ENCODE data around the gene SSBP3. TPM values are rescaled to one million over a fixed set of nuclear protein-coding genes. Genes with fewer than 3 reads are reported as not detected.
"Not testable (repeated sequence)": the region's sequence is repeated elsewhere in the genome, so short reads cannot be mapped to it uniquely, and the experiment has no call there.

The SSBP3 gene
- total RNA-seq, 2 donors from 2014 or later: 59.0 to 92.1 TPM

DNA sequence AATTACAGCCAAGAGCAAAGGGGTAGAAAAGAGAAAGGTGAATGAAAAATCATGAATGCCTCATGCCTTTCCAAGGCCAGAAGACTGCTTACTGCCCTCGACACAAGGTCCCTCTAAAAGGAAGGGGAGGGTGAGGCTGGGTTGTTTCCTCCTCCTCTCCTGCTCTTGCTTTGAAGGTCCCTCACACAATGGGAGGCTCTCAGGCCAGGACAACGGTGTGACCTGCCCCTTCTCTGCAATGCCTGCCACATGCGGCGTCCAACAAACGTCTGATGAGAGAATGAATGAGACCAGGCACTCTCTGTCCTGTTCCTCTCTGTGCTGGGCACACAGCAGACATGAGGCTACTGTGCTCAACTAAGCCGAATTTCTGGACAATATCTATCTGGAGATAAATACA lies 51.3 kb downstream of the SSBP3 start:
- H3K4me3 Mint-ChIP-seq: no peak overlapping the region
- DNase-seq (ENCODE audit: low spot score): no peak
- H3K27me3 Mint-ChIP-seq: no peaks in the 10 kb centered on the region
- no peaks in the 10 kb centered on the region for H3K9me3 Mint-ChIP-seq
- no peak for ATAC-seq
- peak overlapping the region; percentile 84 to 95 for H3K27ac Mint-ChIP-seq
- no peaks in the 10 kb centered on the region for H3K36me3 Mint-ChIP-seq
- H3K4me1 Mint-ChIP-seq (ENCODE audit: low read depth in 2 of 2): peaks cover 52 to 75% of the 10 kb centered on the region in 2 donors

DNA sequence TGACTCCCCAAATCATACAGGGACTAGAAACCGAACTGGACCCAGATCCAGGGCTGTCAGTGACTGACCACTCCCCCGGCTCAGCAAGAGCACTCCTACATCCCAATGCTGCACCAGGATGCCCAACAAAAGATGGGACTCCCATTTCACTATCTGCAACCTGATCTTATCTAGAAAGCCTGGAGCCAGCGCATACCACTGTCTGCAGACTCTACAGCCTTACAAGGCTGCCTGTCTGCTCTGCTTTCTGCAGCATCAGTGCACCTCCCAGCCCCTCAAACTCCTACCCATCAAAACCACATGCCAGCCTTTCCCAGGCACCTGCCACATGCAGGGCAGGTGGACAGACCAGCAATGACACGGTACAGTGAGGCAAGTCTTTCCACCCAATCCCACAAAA lies 52.2 kb downstream of the SSBP3 start:
- Mint-ChIP-seq H3K36me3 (no peaks in the 10 kb centered on the region), H3K4me3 (no peak overlapping the region), H3K27ac (peak overlapping the region; percentile 84 to 95), H3K9me3 (no peaks in the 10 kb centered on the region), H3K27me3 (no peaks in the 10 kb centered on the region), H3K4me1 (ENCODE audit: low read depth in 2 of 2) (peaks cover 56 to 75% of the 10 kb centered on the region in 2 donors)
- ATAC-seq (no peak), DNase-seq (ENCODE audit: low spot score) (no peak)

DNA sequence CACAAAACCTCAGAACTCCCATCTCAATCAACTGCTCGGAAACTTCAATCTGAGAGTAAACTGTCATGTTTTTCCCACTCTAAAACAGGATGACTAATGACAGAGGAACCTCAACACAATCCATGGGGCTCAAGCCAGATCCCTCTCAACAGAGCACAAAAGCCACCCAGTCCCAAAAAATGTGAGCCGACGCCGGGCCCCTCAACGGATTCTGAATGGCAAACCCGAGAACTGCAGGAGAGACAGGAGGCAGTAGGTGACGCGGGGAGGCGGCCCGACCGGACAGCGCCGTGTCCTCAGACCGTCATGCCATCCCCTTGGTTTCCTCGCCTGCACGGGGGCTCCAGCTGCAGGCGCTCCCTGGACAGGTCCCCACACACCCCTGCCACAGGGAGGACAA lies 53.4 kb downstream of the SSBP3 start:
- Mint-ChIP-seq H3K9me3 (no peaks in the 10 kb centered on the region), H3K27me3 (no peaks in the 10 kb centered on the region), H3K4me1 (ENCODE audit: low read depth in 2 of 2) (peaks cover 54 to 77% of the 10 kb centered on the region in 2 donors), H3K4me3 (no peak overlapping the region), H3K27ac (peak overlapping the region; percentile 44 to 85), H3K36me3 (no peaks in the 10 kb centered on the region)
- ATAC-seq (no peak), DNase-seq (ENCODE audit: low spot score) (no peak)

DNA sequence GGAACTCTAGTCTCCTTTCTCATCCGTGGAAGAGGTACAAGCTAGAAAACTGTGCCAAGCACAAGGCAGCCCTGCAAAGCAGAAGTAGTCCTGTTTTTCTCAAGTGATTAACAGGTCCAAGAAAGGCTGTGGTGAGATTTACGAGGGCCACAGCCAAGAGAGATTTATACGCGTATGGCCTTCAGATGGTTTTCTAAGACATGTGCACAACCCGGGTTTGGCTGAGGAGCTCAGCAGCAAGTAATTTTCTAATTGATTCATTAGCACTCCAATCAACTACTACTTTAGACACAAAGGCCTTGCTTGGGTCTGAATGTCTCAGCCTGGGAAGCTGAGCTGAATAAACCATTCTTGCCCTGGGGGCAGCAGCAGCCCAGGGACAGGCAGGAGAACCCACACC lies 55.8 kb downstream of the SSBP3 start:
- H3K27ac Mint-ChIP-seq: peak overlapping the region; percentile 44 to 85
- ATAC-seq: no peak

DNA sequence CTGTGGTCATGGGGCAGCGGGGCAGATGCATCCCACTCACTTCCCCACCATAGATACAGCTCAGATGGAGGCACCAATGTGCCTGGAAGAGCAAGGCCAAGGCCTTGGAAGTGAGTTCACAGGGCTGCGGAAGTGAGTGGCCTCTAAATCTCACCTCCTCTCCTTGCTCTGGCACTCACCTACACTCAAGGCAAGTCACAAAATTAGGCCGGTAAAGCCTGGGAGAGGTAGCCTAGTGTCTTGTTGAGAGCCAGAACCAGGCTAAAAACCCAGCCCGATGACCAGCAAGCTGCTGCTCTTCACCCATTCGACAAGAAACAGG lies 57.5 kb downstream of the SSBP3 start:
- Mint-ChIP-seq H3K27me3 (no peaks in the 10 kb centered on the region), H3K4me1 (ENCODE audit: low read depth in 2 of 2) (peaks cover 53 to 61% of the 10 kb centered on the region in 2 donors), H3K27ac (peak overlapping the region in 1 of 2 donors; percentile 47)

More for the DNA sequence above, 55.8 kb downstream of the SSBP3 start:
- H3K4me1 Mint-ChIP-seq (ENCODE audit: low read depth in 2 of 2): peaks cover 48 to 60% of the 10 kb centered on the region in 2 donors
- no peak for DNase-seq (ENCODE audit: low spot score)
- no peaks in the 10 kb centered on the region for H3K36me3 Mint-ChIP-seq
- H3K4me3 Mint-ChIP-seq: no peak overlapping the region
- H3K27me3 Mint-ChIP-seq: no peaks in the 10 kb centered on the region
- H3K9me3 Mint-ChIP-seq: no peaks in the 10 kb centered on the region

GRCh38 chr1:54347955-54348699 lies 58.1 kb downstream of the SSBP3 start:
- no peak for DNase-seq (ENCODE audit: low spot score)
- Mint-ChIP-seq H3K36me3 (no peaks in the 10 kb centered on the region), H3K4me3 (no peak overlapping the region), H3K27ac (peak overlapping the region; percentile 34 to 47), H3K4me1 (ENCODE audit: low read depth in 2 of 2) (peaks cover 58 to 62% of the 10 kb centered on the region in 2 donors), H3K9me3 (no peaks in the 10 kb centered on the region), H3K27me3 (no peaks in the 10 kb centered on the region)
- ATAC-seq: no peak

More for the DNA sequence above, 57.5 kb downstream of the SSBP3 start:
- H3K9me3 Mint-ChIP-seq: no peaks in the 10 kb centered on the region
- no peak for ATAC-seq
- H3K4me3 Mint-ChIP-seq: no peak overlapping the region
- DNase-seq (ENCODE audit: low spot score): no peak
- H3K36me3 Mint-ChIP-seq: no peaks in the 10 kb centered on the region

DNA sequence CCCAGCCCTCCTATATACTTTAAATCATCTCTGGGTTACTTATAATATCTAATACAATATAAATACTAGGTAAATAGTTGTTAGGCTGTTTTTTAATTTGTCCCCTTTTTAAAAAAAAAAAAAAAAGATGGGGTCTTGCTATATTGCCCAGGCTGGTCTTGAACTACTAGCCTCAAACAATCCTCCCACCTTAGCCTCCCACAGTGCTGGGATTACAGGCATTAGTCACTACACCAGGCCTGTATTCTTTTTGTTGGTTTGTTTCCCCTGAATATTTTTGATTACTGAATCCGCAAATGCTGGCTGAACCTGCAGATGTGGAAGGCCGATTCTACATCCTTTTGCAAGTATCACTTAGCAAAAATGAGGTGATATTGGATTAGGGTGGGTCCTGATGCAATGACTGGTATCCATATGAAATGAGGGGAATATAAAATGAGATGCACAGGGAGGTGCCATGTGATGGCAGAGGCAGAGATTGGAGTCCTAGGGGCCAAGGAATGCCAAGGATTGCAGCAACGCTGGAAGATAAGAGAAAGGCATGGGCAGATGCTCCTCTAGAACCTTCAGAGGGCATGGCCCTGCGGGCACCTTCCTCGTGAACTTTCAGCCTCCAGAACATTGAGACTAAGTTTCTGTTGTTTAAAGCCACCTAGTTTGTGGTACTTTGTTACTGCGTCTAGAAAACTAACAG lies 58.8 kb downstream of the SSBP3 start:
- ATAC-seq (no peak), DNase-seq (ENCODE audit: low spot score) (no peak)
- Mint-ChIP-seq H3K4me1 (ENCODE audit: low read depth in 2 of 2) (peaks cover 59% of the 10 kb centered on the region in 2 donors), H3K36me3 (no peaks in the 10 kb centered on the region), H3K27me3 (no peaks in the 10 kb centered on the region), H3K9me3 (no peaks in the 10 kb centered on the region), H3K27ac (peak overlapping the region in 1 of 2 donors; percentile 34), H3K4me3 (no peak overlapping the region)

- H3K36me3 Mint-ChIP-seq; H3K9me3 Mint-ChIP-seq; DNase-seq (ENCODE audit: low spot score); ATAC-seq; H3K27me3 Mint-ChIP-seq; H3K4me3 Mint-ChIP-seq: not testable (repeated sequence)
- Mint-ChIP-seq H3K4me1 (ENCODE audit: low read depth in 2 of 2) (peaks cover 56 to 65% of the 10 kb centered on the region in 2 donors), H3K27ac (peak overlapping the region in 1 of 2 donors; percentile 58)
Measured at GRCh38 chr1:54345548-54345947, 60.6 kb downstream of the SSBP3 start.

- ATAC-seq: no peak
- H3K27ac Mint-ChIP-seq: peak overlapping the region in 1 of 2 donors; percentile 58
- no peaks in the 10 kb centered on the region for H3K9me3 Mint-ChIP-seq
- no peak overlapping the region for H3K4me3 Mint-ChIP-seq
- H3K27me3 Mint-ChIP-seq: no peaks in the 10 kb centered on the region
- H3K4me1 Mint-ChIP-seq (ENCODE audit: low read depth in 2 of 2): peaks cover 52 to 62% of the 10 kb centered on the region in 2 donors
- H3K36me3 Mint-ChIP-seq: no peaks in the 10 kb centered on the region
- no peak for DNase-seq (ENCODE audit: low spot score)
Measured at GRCh38 chr1:54345116-54345515, 61.1 kb downstream of the SSBP3 start.

DNA sequence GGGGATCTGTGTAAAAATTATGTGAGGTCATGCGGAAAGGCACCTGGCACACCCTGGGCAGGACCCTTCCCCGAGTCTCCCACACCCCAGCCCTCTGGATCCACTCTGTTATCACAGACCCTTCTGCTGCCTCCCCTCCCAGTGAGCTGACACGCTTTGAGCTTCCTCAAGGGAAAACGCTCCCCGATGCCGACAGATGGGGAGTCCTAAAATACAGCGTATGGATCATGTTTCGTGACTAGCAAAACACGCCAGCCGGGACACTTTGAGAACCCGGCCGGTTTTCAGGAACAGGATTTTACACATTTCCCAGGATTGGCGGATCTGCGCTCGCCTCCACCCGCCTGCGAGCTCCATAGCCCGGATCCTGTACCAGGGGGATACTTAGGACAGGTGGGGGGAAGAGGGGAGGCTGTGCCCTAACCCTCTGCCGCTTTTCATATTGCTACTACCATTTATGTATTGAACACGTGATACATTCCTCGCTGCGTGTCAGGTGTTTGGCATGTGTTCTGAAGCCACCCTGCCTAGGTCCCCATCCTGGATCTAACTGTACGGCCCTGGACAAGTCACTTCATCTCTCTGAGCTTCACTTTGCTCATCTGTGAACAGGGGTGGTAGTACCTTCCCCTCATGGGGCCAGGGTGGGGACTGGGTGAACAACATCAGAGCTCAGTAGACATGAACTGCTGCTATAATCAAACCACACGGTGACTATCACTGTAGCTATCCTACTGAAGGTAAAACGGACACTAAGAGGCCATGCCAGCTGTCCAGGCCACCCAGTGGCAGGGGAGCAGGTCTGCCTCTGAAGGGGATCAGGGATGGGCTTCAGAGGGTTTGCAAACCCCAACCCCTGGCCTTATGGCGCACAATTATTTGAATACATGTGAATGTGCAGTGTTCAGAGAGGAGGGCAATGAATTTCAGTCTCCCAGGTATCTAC lies 63.2 kb downstream of the SSBP3 start:
- no peaks in the 10 kb centered on the region for H3K9me3 Mint-ChIP-seq
- no peaks in the 10 kb centered on the region for H3K27me3 Mint-ChIP-seq
- DNase-seq (ENCODE audit: low spot score) (no peak), ATAC-seq (no peak)
- H3K4me3 Mint-ChIP-seq: no peak overlapping the region
- H3K27ac Mint-ChIP-seq: peak overlapping the region in 1 of 2 donors; percentile 85
- peaks cover 50 to 60% of the 10 kb centered on the region in 2 donors for H3K4me1 Mint-ChIP-seq (ENCODE audit: low read depth in 2 of 2)
- no peaks in the 10 kb centered on the region for H3K36me3 Mint-ChIP-seq

GRCh38 chr1:54342288-54342687 lies 63.9 kb downstream of the SSBP3 start:
- H3K4me1 Mint-ChIP-seq (ENCODE audit: low read depth in 2 of 2): peaks cover 47 to 55% of the 10 kb centered on the region in 2 donors
- no peaks in the 10 kb centered on the region for H3K9me3 Mint-ChIP-seq
- no peaks in the 10 kb centered on the region for H3K27me3 Mint-ChIP-seq
- DNase-seq (ENCODE audit: low spot score) (no peak), ATAC-seq (no peak)
- H3K27ac Mint-ChIP-seq: peak overlapping the region in 1 of 2 donors; percentile 30
- no peak overlapping the region for H3K4me3 Mint-ChIP-seq
- no peaks in the 10 kb centered on the region for H3K36me3 Mint-ChIP-seq

DNA sequence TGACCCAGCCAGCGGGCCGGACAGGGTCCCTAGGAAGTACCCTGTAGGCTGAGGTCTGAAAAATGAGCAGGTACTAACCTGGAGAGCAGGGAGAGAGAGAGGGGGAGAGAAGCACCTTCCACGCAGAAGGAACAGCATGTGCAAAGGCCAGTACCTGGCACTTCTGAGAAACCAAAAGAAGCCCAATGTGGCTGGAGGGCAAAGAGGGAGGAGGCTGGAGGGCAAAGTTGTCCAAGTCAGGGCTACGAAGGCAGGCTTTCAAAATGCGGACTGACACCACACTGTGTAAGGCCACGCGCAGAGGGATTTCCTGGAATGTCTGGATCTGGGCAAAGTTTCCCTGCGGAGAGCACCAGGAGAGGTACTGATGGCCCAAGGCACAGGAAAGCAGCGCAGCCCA lies 64.4 kb downstream of the SSBP3 start:
- Mint-ChIP-seq H3K4me3 (no peak overlapping the region), H3K27ac (peak overlapping the region; percentile 23 to 30), H3K36me3 (no peaks in the 10 kb centered on the region), H3K4me1 (ENCODE audit: low read depth in 2 of 2) (peaks cover 46 to 55% of the 10 kb centered on the region in 2 donors), H3K9me3 (no peaks in the 10 kb centered on the region), H3K27me3 (no peaks in the 10 kb centered on the region)
- ATAC-seq (no peak), DNase-seq (ENCODE audit: low spot score) (no peak)

GRCh38 chr1:54340878-54341277 lies 65.3 kb downstream of the SSBP3 start:
- H3K4me1 Mint-ChIP-seq (ENCODE audit: low read depth in 2 of 2): peaks cover 46 to 62% of the 10 kb centered on the region in 2 donors
- no peaks in the 10 kb centered on the region for H3K27me3 Mint-ChIP-seq
- H3K9me3 Mint-ChIP-seq: no peaks in the 10 kb centered on the region
- ATAC-seq: no peak
- no peak overlapping the region for H3K4me3 Mint-ChIP-seq
- peak overlapping the region; percentile 23 to 30 for H3K27ac Mint-ChIP-seq
- no peak for DNase-seq (ENCODE audit: low spot score)
- no peaks in the 10 kb centered on the region for H3K36me3 Mint-ChIP-seq

Data from natural killer cell treated with Interleukin-12 subunit alpha and Interleukin-12 subunit beta and Interleukin-15 and Interleukin-18, amount 100 ng/mL, for 72 hours (primary cell).